Heart right ventricle (tissue), 16 donors: ENCODE data around the gene SLIT3. TPM values are rescaled to one million over a fixed set of nuclear protein-coding genes. Genes with fewer than 3 reads are reported as not detected.

ENCODE experiments used
- ATAC-seq, 8 donors: fragments of 200-7000 bp; cut with Tn5 transposase; one replicate each; pipeline ENCODE4 v1.9.1; 2020; ENCODE audit warnings: mild to moderate bottlenecking in 8 of 8, moderate library complexity in 8 of 8, moderate number of reproducible peaks in 1 of 8
- DNase-seq, 2 donors: peaks; one replicate each; pipeline ENCODE4 v3.0.0-alpha.2; 2020
- H3K27ac ChIP-seq, 10 donors: fragments of 200-600 bp; sonication (generic) in 2 of 10; one replicate each; pipeline versions ENCODE4 v1.5.0 to v1.8.0; 2020 to 2022; ENCODE audit warnings: mild to moderate bottlenecking in 3 of 10
- H3K27me3 ChIP-seq, 7 donors: fragments of 200-600 bp; one replicate each; pipeline ENCODE4 v1.8.0; 2021 to 2022; ENCODE audit warnings: mild to moderate bottlenecking in 2 of 7
- H3K36me3 ChIP-seq, 9 donors: fragments of 200-600 bp; sonication (generic) in 1 of 9; one replicate each; pipeline versions ENCODE4 v1.5.0 to v1.8.0; 2020 to 2022; ENCODE audit warnings: mild to moderate bottlenecking in 2 of 9
- H3K4me1 ChIP-seq, 9 donors: fragments of 200-600 bp; sonication (generic) in 1 of 9; one replicate each; pipeline versions ENCODE4 v1.5.0 to v1.8.0; 2020 to 2022; ENCODE audit warnings: mild to moderate bottlenecking in 4 of 9
- H3K4me3 ChIP-seq, 10 donors: fragments of 200-600 bp; sonication (generic) in 2 of 10; one replicate each; pipeline versions ENCODE4 v1.5.0 to v1.8.0; 2020 to 2022; ENCODE audit warnings: mild to moderate bottlenecking in 7 of 10, moderate library complexity in 2 of 10
- H3K9me3 ChIP-seq, 11 donors: fragments of 200-600 bp in 10 of 11; sonication (generic) in 2 of 11; one replicate each; pipeline versions ENCODE4 v1.5.0 to v1.8.0; 2013 to 2022; ENCODE audit warnings: mild to moderate bottlenecking in 2 of 11, control low read depth in 1 of 11, moderate library complexity in 1 of 11
- CTCF ChIP-seq, 9 donors: fragments of 200-600 bp; sonication (generic) in 2 of 9; IDR thresholded peaks; one replicate each; pipeline versions ENCODE4 v1.5.0 to v1.8.0; 2021 to 2022; ENCODE audit warnings: antibody characterized with exemption in 9 of 9, mild to moderate bottlenecking in 5 of 9, moderate library complexity in 1 of 9
- WGBS, 2 donors: extraction: QIAGEN DNeasy Blood & Tissue Kit; methylation state at CpG; one replicate each; pipeline ENCODE4 v1.1.7; 2013; ENCODE audit warnings: inconsistent platforms in 1 of 2; 5-methylcytosine and 5-hydroxymethylcytosine counted together
- intact Hi-C, 10 donors: fragments of 100-400 bp; cut with DNase I; formaldehyde crosslinking; loops; one replicate each; pipeline versions ENCODE4 v1.11.1 to v1.14.2; 2022
- polyA plus RNA-seq, 2 donors: library from polyadenylated mRNA; stranded (reverse); fragments of 200-250 nt; gene quantifications; one replicate each; pipeline ENCODE4 v1.2.3, GENCODE V29; 2013
- total RNA-seq, 10 donors: library from RNA; stranded (reverse); fragmentation: NEBNext Ultra II Directional in 3 of 10; extraction: Animal tissue kit (Norgen Biotek cat#: 25700) in 3 of 10; gene quantifications; one replicate each; pipeline versions ENCODE4 v1.2.1 to v1.2.4, GENCODE V29; 2021 to 2023
- donor health status: Arrhythmogenic right ventricular cardiomyopathy.
- donor health status: ischemic (EF 13 %, LVEDD 7.1; RV severe dilation, severe dysfunction).
- donor health status: healthy with polysubstance abuse.
- donor health status: DM: no; HTN: yes; CAD: no.
- donor health status: DM: no; HTN: no; CAD: no.
- donor health status: ischemic (EF 25% LVEDD 6.9; RV normal size, moderate dysfunction).
- donor health status: ischemic (EF 25% LVEDD 5.7; RV mildly dilated, moderate dysfunction).
- donor health status: healthy.
- donor health status: DM: yes; HTN: yes; CAD: no.
- donor health status: Ischemic cardiomyopathy.
- donor health status: ischemic (EF 35%, LVEDD 5.7; RV mildly dilated, moderate dysfunction).
- donor health status: nonischemic (EF 11% LVEDD 7.7; RV severe dilation, severe dysfunction).
- donor health status: DM: yes; HTN: yes; CAD: no.
- donor health status: PGD.
- donor health status: ischemic (EF 29% LVEDD 5.4; RV normal size, mild dysfunction).
- donor health status: nonischemic (EF 23%, LVEDD 6.1; RV moderate dilation, normal function).

Gene SLIT3
- total and polyA plus RNA-seq, 12 donors: 2.0 to 29.2 (median 12.1) TPM

GRCh38 chr5:168992687-168993086 lies 308.3 kb downstream of the SLIT3 start:
- H3K27ac ChIP-seq: no peak overlapping the region

GRCh38 chr5:168992016-168992415 lies 308.9 kb downstream of the SLIT3 start:
- DNase-seq (no peak), ATAC-seq (no peak)
- 86% methylated on average over 5 of the region's 5 CpGs for WGBS, 2 donors
- Histone ChIP-seq H3K4me3 (no peak overlapping the region), H3K4me1 (peaks cover 0 to 10% (median 4%) of the 10 kb centered on the region in 9 donors), H3K27ac (no peak overlapping the region), H3K27me3 (peaks cover 0 to 24% (median 11%) of the 10 kb centered on the region in 7 donors), H3K9me3 (no peaks in the 10 kb centered on the region), H3K36me3 (no peaks in the 10 kb centered on the region)
- TF ChIP-seq CTCF (IDR thresholded peaks at IDR 0.05): no peak
- intact Hi-C loops: loop anchor here in 2 of 10 donors (10.0 kb wide), 3 partner anchors 313 to 583 kb away; partner anchors contain the start of gene SLIT3 (in 1 of the 2)

More at GRCh38 chr5:168992687-168993086, 308.3 kb downstream of the SLIT3 start:
- Histone ChIP-seq H3K4me3 (no peak overlapping the region), H3K27me3 (peaks cover 0 to 17% (median 11%) of the 10 kb centered on the region in 7 donors), H3K9me3 (no peaks in the 10 kb centered on the region), H3K4me1 (peaks cover 0 to 9% (median 2%) of the 10 kb centered on the region in 9 donors), H3K36me3 (no peaks in the 10 kb centered on the region)
- peak in 2 of 9 donors; percentile 6 to 8 for TF ChIP-seq CTCF (IDR thresholded peaks at IDR 0.05)
- intact Hi-C loops: loop anchor here in 2 of 10 donors (10.0 kb wide), 3 partner anchors 312 to 582 kb away; partner anchors contain the start of gene SLIT3 (in 1 of the 2)
- WGBS, 2 donors: 66 to 76% methylated on average over 11 of the region's 11 CpGs
- DNase-seq (no peak), ATAC-seq (no peak)

GRCh38 chr5:168991311-168991710 lies 309.6 kb downstream of the SLIT3 start:
- ATAC-seq (peak in 1 of 8 donors; percentile 25), DNase-seq (no peak)
- H3K4me1 ChIP-seq: peaks cover 0 to 10% (median 4%) of the 10 kb centered on the region in 9 donors
- H3K27ac ChIP-seq: no peak overlapping the region
- no peak for TF ChIP-seq CTCF (IDR thresholded peaks at IDR 0.05)
- H3K9me3 ChIP-seq: no peaks in the 10 kb centered on the region
- no peak overlapping the region for H3K4me3 ChIP-seq
- WGBS, 2 donors: 84 to 91% methylated on average over 2 of the region's 2 CpGs
- intact Hi-C loops: loop anchor here in 2 of 10 donors (10.0 kb wide), 3 partner anchors 313 to 583 kb away; partner anchors contain the start of gene SLIT3 (in 1 of the 2)
- no peaks in the 10 kb centered on the region for H3K36me3 ChIP-seq
- H3K27me3 ChIP-seq: peaks cover 0 to 28% (median 11%) of the 10 kb centered on the region in 7 donors

- ATAC-seq: no peak
- no peak overlapping the region for H3K27ac ChIP-seq
- intact Hi-C loops: loop anchor here in 2 of 10 donors (10.0 kb wide), 3 partner anchors 314 to 584 kb away; partner anchors contain the start of gene SLIT3 (in 1 of the 2)
- no peaks in the 10 kb centered on the region for H3K9me3 ChIP-seq
- TF ChIP-seq CTCF (IDR thresholded peaks at IDR 0.05): no peak
- 55 to 59% methylated on average over 4 of the region's 4 CpGs for WGBS, 2 donors
- no peak for DNase-seq
- peaks cover 0 to 10% (median 4%) of the 10 kb centered on the region in 9 donors for H3K4me1 ChIP-seq
- no peaks in the 10 kb centered on the region for H3K36me3 ChIP-seq
- no peak overlapping the region for H3K4me3 ChIP-seq
- H3K27me3 ChIP-seq: peaks cover 0 to 28% (median 11%) of the 10 kb centered on the region in 7 donors
Measured at GRCh38 chr5:168990679-168991078, 310.3 kb downstream of the SLIT3 start.
